B cell (primary cell): ENCODE results near the gene PTPRN2.

Experiments
- CTCF ChIP-seq: fragments of 200-600 bp; IDR thresholded peaks from one replicate; pipeline ENCODE4 v1.8.0; 2022; ENCODE audit warnings: antibody characterized with exemption, mild to moderate bottlenecking
- EZH2 ChIP-seq: IDR thresholded peaks from 2 replicates; pipeline ENCODE4 v1.6.1; 2012; ENCODE audit warnings: borderline replicate concordance, low read depth, mild to moderate bottlenecking, moderate library complexity, low read length; ENCODE audit not compliant: insufficient read depth, poor library complexity, severe bottlenecking

GRCh38 chr7:158368449-158368848 is 219.2 kb downstream of the PTPRN2 start:
- no peak for TF ChIP-seq CTCF
- TF ChIP-seq EZH2: no peak
